GM23338 (cell line): Measurements from ENCODE around the gene ALDH2. TPM values are rescaled to one million over a fixed set of nuclear protein-coding genes. Genes with fewer than 3 reads are reported as not detected.

ENCODE experiments used
- ATAC-seq: fragments of 200-7000 bp; cut with Tn5 transposase; 3 replicates; pipeline ENCODE4 v1.9.1; 2020
- DNase-seq: peaks from one replicate; pipeline ENCODE4 v3.0.0-alpha.2; 2015; ENCODE audit warnings: low spot score
- H2AFZ ChIP-seq: fragments of 200-600 bp; sonication (generic); 2 replicates; pipeline ENCODE4 v1.8.0; 2016; ENCODE audit warnings: antibody characterized with exemption, mild to moderate bottlenecking, moderate library complexity
- H3F3A ChIP-seq: fragments of 200-600 bp; sonication (generic); replicated peaks from 2 replicates; pipeline ENCODE4 v1.8.0; 2017; ENCODE audit warnings: antibody characterized with exemption, mixed run types, low read depth
- H3K27ac ChIP-seq: fragments of 200-600 bp; sonication (generic); 2 replicates; pipeline ENCODE4 v1.6.1; 2016; ENCODE audit warnings: low read depth
- H3K27me3 ChIP-seq: fragments of 200-600 bp; sonication (generic); 2 replicates; pipeline ENCODE4 v1.8.0; 2016; ENCODE audit warnings: mild to moderate bottlenecking, mixed run types, moderate library complexity; ENCODE audit not compliant: insufficient read depth
- H3K36me3 ChIP-seq: fragments of 200-600 bp; sonication (generic); 2 replicates; pipeline ENCODE4 v1.8.0; 2016; ENCODE audit warnings: mild to moderate bottlenecking; ENCODE audit not compliant: insufficient read depth
- H3K4me1 ChIP-seq: fragments of 200-600 bp; sonication (generic); 2 replicates; pipeline ENCODE4 v1.8.0; 2016; ENCODE audit warnings: mild to moderate bottlenecking, moderate library complexity; ENCODE audit not compliant: insufficient read depth
- H3K4me2 ChIP-seq: fragments of 200-600 bp; sonication (generic); 2 replicates; pipeline ENCODE4 v1.7.1; 2017; ENCODE audit warnings: mixed run types
- H3K4me3 ChIP-seq: fragments of 200-600 bp; sonication (generic); 2 replicates; pipeline ENCODE4 v1.6.1; 2016; ENCODE audit warnings: mixed run types
- H3K79me2 ChIP-seq: fragments of 200-600 bp; sonication (generic); replicated peaks from 2 replicates; pipeline ENCODE4 v1.8.0; 2017; ENCODE audit warnings: mild to moderate bottlenecking; ENCODE audit not compliant: insufficient read depth
- H3K9me2 ChIP-seq: fragments of 200-600 bp; sonication (generic); 2 replicates; pipeline ENCODE4 v1.8.0; 2017; ENCODE audit not compliant: insufficient read depth
- H4K20me1 ChIP-seq: fragments of 200-600 bp; sonication (generic); replicated peaks from 2 replicates; pipeline ENCODE4 v1.8.0; 2017; ENCODE audit warnings: mild to moderate bottlenecking; ENCODE audit not compliant: insufficient read depth
- H3K27ac Mint-ChIP-seq: 2 replicates; pipeline ENCODE4 v1.8.0; 2020; ENCODE audit warnings: inconsistent platforms, mild to moderate bottlenecking, moderate library complexity, mixed read lengths
- H3K27me3 Mint-ChIP-seq: 3 replicates; pipeline ENCODE4 v1.8.0; 2022; ENCODE audit warnings: low read depth, mild to moderate bottlenecking, moderate library complexity, mixed read lengths, inconsistent platforms; ENCODE audit not compliant: insufficient read depth, poor library complexity
- H3K36me3 Mint-ChIP-seq: 3 replicates; pipeline ENCODE4 v1.8.0; 2021; ENCODE audit warnings: low read depth, mild to moderate bottlenecking, inconsistent platforms, moderate library complexity, mixed read lengths
- H3K4me1 Mint-ChIP-seq: 3 replicates; pipeline ENCODE4 v1.8.0; 2020; ENCODE audit warnings: mild to moderate bottlenecking, inconsistent platforms, mixed read lengths
- H3K4me3 Mint-ChIP-seq: 3 replicates; pipeline ENCODE4 v1.8.0; 2021; ENCODE audit warnings: moderate library complexity, mild to moderate bottlenecking, inconsistent platforms, mixed read lengths
- H3K9me3 Mint-ChIP-seq: 3 replicates; pipeline ENCODE4 v1.8.0; 2020; ENCODE audit warnings: moderate library complexity, mild to moderate bottlenecking, inconsistent platforms, mixed read lengths
- CREB1 ChIP-seq: fragments of 250-450 bp; sonication (Bioruptor Pico); IDR thresholded peaks from 2 replicates; pipeline ENCODE4 v1.5.0; 2020; ENCODE audit warnings: low read depth, mild to moderate bottlenecking, moderate library complexity
- EZH2 ChIP-seq: fragments of 200-600 bp; sonication (generic); IDR thresholded peaks from one replicate; pipeline ENCODE4 v1.8.0; 2017; ENCODE audit warnings: antibody characterized with exemption, mild to moderate bottlenecking, low read depth; ENCODE audit not compliant: unreplicated experiment
- EZH2phosphoT487 ChIP-seq: fragments of 200-600 bp; sonication (generic); IDR thresholded peaks from one replicate; pipeline ENCODE4 v1.8.1; 2018; ENCODE audit warnings: antibody characterized with exemption; ENCODE audit not compliant: unreplicated experiment
- JUNB ChIP-seq: IDR thresholded peaks from one replicate; pipeline ENCODE4 v1.6.1; 2016; ENCODE audit warnings: antibody characterized with exemption; ENCODE audit not compliant: unreplicated experiment
- NANOG ChIP-seq: IDR thresholded peaks from 2 replicates; pipeline ENCODE4 v1.6.1; 2016; ENCODE audit warnings: antibody characterized with exemption, borderline replicate concordance
- POLR2AphosphoS5 ChIP-seq: IDR thresholded peaks from 2 replicates; pipeline ENCODE4 v1.6.1; 2016; ENCODE audit warnings: antibody characterized with exemption, low read depth
- STAT1 ChIP-seq: IDR thresholded peaks from one replicate; pipeline ENCODE4 v1.6.1; 2016; ENCODE audit warnings: antibody characterized with exemption; ENCODE audit not compliant: unreplicated experiment
- ZNF114 ChIP-seq: fragments of 250-450 bp; sonication (Bioruptor Pico); IDR thresholded peaks from 2 replicates; pipeline ENCODE4 v1.5.0; 2020; ENCODE audit warnings: mild to moderate bottlenecking, moderate library complexity
- ZNF331 ChIP-seq: fragments of 250-450 bp; sonication (Bioruptor Pico); IDR thresholded peaks from 2 replicates; pipeline ENCODE4 v1.5.0; 2020; ENCODE audit warnings: low read depth, mild to moderate bottlenecking, moderate library complexity
- polyA plus RNA-seq: library from polyadenylated mRNA; unstranded; fragments of >200 nt; fragmentation: Nextera tagmentation; extraction: Ambion mirVana; gene quantifications from 2 replicates; pipeline ENCODE4 v1.2.1, GENCODE V29; 2016
- total RNA-seq: library from RNA; depleted of rRNA; stranded (reverse); fragments of >200 nt; shearing (Covaris generic); gene quantifications from 2 replicates; pipeline ENCODE4 v1.2.3, GENCODE V29; 2014
- TF ChIP-seq, protein P1 (sequence below): IDR thresholded peaks from 2 replicates; pipeline ENCODE4 v1.6.1; 2016; ENCODE audit warnings: antibody characterized with exemption
- TF ChIP-seq, protein P2 (sequence below): fragments of 250-450 bp; sonication (Bioruptor Pico); IDR thresholded peaks from 2 replicates; pipeline ENCODE4 v1.5.0; 2020; ENCODE audit warnings: mild to moderate bottlenecking, moderate library complexity
- TF ChIP-seq, protein P3 (sequence below): IDR thresholded peaks from one replicate; pipeline ENCODE4 v1.6.1; 2018; ENCODE audit warnings: antibody characterized with exemption; ENCODE audit not compliant: unreplicated experiment
- TF ChIP-seq, protein P4 (sequence below), 2 experiments: fragments of 200-600 bp in 1 of 2; sonication (generic) in 1 of 2; conservative IDR thresholded peaks; 2 replicates each; pipeline versions ENCODE4 v1.5.1 to v1.6.1; 2016 to 2017; ENCODE audit warnings: antibody characterized with exemption in 2 of 2, low read depth in 2 of 2, mild to moderate bottlenecking in 2 of 2, moderate library complexity in 1 of 2

The ALDH2 gene
- total and polyA plus RNA-seq, 2 experiments from 2014 or later, result 14.9 to 50.5 TPM

DNA sequence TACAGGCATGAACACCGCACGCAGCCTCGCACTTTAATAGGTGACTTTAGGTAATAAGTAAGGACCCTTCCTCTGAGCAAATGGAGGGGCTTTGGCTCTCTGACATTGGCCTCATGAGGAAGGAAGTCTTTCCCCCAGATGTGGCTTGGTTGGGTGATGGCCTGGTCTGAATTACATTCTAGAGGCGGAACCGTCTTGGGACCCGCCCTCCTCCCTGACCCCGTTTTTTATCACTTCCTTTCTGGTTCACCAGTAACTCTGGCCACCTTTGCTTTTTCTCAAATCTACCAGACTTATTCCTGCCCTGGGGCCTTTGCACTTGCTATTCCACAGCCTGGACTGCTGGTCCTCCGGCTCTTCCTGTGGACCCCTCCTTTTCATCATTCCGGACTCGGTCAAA lies 13.4 kb downstream of the ALDH2 start:
- DNase-seq (no peak), ATAC-seq (no peak)
- Histone ChIP-seq H3K4me1 (peaks cover 6% of the 10 kb centered on the region; the same call in 1 of the 2 replicates), H3K4me2 (no peak overlapping the region), H3K79me2 (no peaks in the 10 kb centered on the region), H3K27me3 (no peaks in the 10 kb centered on the region), H2AFZ (no peak overlapping the region), H3F3A (no peaks in the 10 kb centered on the region), H4K20me1 (no peaks in the 10 kb centered on the region; the same call in 1 of the 2 replicates), H3K36me3 (0 out of 2 replicates have a peak, but pooled peaks cover 5% of the 10 kb centered on the region), H3K27ac (no peak overlapping the region), H3K4me3 (no peak overlapping the region), H3K9me2 (no peaks in the 10 kb centered on the region)
- no peak overlapping the region for H3K27ac Mint-ChIP-seq
- H3K9me3 Mint-ChIP-seq, result peaks cover 11% of the 10 kb centered on the region; the same call in 2 of the 3 replicates
- peaks cover 8% of the 10 kb centered on the region for H3K4me1 Mint-ChIP-seq
- peaks cover 59% of the 10 kb centered on the region for H3K36me3 Mint-ChIP-seq
- no peak overlapping the region for H3K4me3 Mint-ChIP-seq
- peaks cover 5% of the 10 kb centered on the region for H3K27me3 Mint-ChIP-seq
- TF ChIP-seq EZH2phosphoT487 (no peak), CREB1 (no peak), ZNF114 (CRISPR knock-in tag) (no peak), EZH2 (no peak), STAT1 (no peak), JUNB (no peak), POLR2AphosphoS5 (no peak), ZNF331 (CRISPR knock-in tag) (no peak), NANOG (no peak)
- TF ChIP-seq, protein P1, sequence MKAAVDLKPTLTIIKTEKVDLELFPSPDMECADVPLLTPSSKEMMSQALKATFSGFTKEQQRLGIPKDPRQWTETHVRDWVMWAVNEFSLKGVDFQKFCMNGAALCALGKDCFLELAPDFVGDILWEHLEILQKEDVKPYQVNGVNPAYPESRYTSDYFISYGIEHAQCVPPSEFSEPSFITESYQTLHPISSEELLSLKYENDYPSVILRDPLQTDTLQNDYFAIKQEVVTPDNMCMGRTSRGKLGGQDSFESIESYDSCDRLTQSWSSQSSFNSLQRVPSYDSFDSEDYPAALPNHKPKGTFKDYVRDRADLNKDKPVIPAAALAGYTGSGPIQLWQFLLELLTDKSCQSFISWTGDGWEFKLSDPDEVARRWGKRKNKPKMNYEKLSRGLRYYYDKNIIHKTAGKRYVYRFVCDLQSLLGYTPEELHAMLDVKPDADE, result no peak
- TF ChIP-seq, protein P2, sequence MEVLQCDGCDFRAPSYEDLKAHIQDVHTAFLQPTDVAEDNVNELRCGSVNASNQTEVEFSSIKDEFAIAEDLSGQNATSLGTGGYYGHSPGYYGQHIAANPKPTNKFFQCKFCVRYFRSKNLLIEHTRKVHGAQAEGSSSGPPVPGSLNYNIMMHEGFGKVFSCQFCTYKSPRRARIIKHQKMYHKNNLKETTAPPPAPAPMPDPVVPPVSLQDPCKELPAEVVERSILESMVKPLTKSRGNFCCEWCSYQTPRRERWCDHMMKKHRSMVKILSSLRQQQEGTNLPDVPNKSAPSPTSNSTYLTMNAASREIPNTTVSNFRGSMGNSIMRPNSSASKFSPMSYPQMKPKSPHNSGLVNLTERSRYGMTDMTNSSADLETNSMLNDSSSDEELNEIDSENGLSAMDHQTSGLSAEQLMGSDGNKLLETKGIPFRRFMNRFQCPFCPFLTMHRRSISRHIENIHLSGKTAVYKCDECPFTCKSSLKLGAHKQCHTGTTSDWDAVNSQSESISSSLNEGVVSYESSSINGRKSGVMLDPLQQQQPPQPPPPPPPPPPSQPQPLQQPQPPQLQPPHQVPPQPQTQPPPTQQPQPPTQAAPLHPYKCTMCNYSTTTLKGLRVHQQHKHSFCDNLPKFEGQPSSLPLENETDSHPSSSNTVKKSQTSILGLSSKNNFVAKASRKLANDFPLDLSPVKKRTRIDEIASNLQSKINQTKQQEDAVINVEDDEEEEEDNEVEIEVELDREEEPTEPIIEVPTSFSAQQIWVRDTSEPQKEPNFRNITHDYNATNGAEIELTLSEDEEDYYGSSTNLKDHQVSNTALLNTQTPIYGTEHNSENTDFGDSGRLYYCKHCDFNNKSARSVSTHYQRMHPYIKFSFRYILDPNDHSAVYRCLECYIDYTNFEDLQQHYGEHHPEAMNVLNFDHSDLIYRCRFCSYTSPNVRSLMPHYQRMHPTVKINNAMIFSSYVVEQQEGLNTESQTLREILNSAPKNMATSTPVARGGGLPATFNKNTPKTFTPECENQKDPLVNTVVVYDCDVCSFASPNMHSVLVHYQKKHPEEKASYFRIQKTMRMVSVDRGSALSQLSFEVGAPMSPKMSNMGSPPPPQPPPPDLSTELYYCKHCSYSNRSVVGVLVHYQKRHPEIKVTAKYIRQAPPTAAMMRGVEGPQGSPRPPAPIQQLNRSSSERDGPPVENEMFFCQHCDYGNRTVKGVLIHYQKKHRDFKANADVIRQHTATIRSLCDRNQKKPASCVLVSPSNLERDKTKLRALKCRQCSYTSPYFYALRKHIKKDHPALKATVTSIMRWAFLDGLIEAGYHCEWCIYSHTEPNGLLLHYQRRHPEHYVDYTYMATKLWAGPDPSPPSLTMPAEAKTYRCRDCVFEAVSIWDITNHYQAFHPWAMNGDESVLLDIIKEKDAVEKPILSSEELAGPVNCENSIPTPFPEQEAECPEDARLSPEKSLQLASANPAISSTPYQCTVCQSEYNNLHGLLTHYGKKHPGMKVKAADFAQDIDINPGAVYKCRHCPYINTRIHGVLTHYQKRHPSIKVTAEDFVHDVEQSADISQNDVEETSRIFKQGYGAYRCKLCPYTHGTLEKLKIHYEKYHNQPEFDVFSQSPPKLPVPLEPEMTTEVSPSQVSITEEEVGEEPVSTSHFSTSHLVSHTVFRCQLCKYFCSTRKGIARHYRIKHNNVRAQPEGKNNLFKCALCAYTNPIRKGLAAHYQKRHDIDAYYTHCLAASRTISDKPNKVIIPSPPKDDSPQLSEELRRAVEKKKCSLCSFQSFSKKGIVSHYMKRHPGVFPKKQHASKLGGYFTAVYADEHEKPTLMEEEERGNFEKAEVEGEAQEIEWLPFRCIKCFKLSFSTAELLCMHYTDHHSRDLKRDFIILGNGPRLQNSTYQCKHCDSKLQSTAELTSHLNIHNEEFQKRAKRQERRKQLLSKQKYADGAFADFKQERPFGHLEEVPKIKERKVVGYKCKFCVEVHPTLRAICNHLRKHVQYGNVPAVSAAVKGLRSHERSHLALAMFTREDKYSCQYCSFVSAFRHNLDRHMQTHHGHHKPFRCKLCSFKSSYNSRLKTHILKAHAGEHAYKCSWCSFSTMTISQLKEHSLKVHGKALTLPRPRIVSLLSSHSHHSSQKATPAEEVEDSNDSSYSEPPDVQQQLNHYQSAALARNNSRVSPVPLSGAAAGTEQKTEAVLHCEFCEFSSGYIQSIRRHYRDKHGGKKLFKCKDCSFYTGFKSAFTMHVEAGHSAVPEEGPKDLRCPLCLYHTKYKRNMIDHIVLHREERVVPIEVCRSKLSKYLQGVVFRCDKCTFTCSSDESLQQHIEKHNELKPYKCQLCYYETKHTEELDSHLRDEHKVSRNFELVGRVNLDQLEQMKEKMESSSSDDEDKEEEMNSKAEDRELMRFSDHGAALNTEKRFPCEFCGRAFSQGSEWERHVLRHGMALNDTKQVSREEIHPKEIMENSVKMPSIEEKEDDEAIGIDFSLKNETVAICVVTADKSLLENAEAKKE, result no peak
- TF ChIP-seq, protein P3, sequence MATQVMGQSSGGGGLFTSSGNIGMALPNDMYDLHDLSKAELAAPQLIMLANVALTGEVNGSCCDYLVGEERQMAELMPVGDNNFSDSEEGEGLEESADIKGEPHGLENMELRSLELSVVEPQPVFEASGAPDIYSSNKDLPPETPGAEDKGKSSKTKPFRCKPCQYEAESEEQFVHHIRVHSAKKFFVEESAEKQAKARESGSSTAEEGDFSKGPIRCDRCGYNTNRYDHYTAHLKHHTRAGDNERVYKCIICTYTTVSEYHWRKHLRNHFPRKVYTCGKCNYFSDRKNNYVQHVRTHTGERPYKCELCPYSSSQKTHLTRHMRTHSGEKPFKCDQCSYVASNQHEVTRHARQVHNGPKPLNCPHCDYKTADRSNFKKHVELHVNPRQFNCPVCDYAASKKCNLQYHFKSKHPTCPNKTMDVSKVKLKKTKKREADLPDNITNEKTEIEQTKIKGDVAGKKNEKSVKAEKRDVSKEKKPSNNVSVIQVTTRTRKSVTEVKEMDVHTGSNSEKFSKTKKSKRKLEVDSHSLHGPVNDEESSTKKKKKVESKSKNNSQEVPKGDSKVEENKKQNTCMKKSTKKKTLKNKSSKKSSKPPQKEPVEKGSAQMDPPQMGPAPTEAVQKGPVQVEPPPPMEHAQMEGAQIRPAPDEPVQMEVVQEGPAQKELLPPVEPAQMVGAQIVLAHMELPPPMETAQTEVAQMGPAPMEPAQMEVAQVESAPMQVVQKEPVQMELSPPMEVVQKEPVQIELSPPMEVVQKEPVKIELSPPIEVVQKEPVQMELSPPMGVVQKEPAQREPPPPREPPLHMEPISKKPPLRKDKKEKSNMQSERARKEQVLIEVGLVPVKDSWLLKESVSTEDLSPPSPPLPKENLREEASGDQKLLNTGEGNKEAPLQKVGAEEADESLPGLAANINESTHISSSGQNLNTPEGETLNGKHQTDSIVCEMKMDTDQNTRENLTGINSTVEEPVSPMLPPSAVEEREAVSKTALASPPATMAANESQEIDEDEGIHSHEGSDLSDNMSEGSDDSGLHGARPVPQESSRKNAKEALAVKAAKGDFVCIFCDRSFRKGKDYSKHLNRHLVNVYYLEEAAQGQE, result no peak
- TF ChIP-seq, protein P4, sequence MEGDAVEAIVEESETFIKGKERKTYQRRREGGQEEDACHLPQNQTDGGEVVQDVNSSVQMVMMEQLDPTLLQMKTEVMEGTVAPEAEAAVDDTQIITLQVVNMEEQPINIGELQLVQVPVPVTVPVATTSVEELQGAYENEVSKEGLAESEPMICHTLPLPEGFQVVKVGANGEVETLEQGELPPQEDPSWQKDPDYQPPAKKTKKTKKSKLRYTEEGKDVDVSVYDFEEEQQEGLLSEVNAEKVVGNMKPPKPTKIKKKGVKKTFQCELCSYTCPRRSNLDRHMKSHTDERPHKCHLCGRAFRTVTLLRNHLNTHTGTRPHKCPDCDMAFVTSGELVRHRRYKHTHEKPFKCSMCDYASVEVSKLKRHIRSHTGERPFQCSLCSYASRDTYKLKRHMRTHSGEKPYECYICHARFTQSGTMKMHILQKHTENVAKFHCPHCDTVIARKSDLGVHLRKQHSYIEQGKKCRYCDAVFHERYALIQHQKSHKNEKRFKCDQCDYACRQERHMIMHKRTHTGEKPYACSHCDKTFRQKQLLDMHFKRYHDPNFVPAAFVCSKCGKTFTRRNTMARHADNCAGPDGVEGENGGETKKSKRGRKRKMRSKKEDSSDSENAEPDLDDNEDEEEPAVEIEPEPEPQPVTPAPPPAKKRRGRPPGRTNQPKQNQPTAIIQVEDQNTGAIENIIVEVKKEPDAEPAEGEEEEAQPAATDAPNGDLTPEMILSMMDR (conservative IDR thresholded peaks at IDR 0.05; ENCODE audit: low read depth in 2 of 2), result no peak
